H1 (cell line): Measurements from ENCODE around the gene XRRA1.

ENCODE experiments used
- CBX8 ChIP-seq: fragments of 300-800, 300-1000 bp; sonication (generic); IDR thresholded peaks from 2 replicates; pipeline ENCODE4 v1.7.1; 2016; ENCODE audit warnings: low read depth, low read length, borderline replicate concordance
- EGR1 ChIP-seq: IDR thresholded peaks from 2 replicates; pipeline ENCODE4 v1.6.1; 2011; ENCODE audit warnings: low read depth, low read length, borderline replicate concordance

DNA sequence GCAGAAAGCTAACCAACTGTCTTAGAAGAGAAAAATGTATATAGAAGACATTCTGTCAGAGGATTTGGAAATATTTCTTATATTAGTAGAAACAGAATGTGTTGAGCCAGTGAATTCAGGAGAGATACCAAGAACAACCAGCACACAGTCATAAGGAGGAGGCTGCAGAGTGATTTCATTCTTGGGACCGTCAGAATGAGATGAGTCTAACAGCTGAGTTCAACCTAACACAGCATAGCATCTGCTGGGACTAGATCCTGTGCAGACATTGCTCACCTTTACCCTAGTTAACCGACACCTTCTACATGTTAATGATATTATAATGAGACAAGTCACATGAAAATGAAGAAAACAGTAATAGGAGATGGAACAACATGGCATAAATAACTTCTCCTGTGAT lies 85.5 kb downstream of the XRRA1 start:
- TF ChIP-seq EGR1 (no peak), CBX8 (no peak)
